Measurements from ENCODE around the gene KRTAP6-3.

The KRTAP6-3 gene

GRCh38 chr21:30592140-30592539 lies at the start of gene KRTAP6-3:
KRTAP6-3 (plus strand) TSS chr21:30592440; CDS start chr21:30592446, 6 bp downstream.
- no peak for DNase-seq

- no peak for DNase-seq
Observed at GRCh38 chr21:30552782-30553181, 39.5 kb upstream of the KRTAP6-3 start.

GRCh38 chr21:30555095-30555494 lies 37.1 kb upstream of the KRTAP6-3 start:
- DNase-seq, result no peak

- DNase-seq, result no peak
Observed at GRCh38 chr21:30561264-30561895, 30.9 kb upstream of the KRTAP6-3 start, which contains the start of gene KRTAP19-7. KRTAP19-7 (minus strand) TSS chr21:30561314; CDS start chr21:30561289, 25 bp downstream.

GRCh38 chr21:30561957-30562356 lies 30.3 kb upstream of the KRTAP6-3 start:
- no peak for DNase-seq

- DNase-seq, result no peak
Observed at GRCh38 chr21:30563072-30563471, 29.2 kb upstream of the KRTAP6-3 start.

GRCh38 chr21:30563630-30564029 lies 28.6 kb upstream of the KRTAP6-3 start:
- no peak for DNase-seq

- no peak for DNase-seq
Observed at GRCh38 chr21:30567617-30568016, 24.6 kb upstream of the KRTAP6-3 start.

GRCh38 chr21:30577766-30578165 lies 14.5 kb upstream of the KRTAP6-3 start:
- no peak for DNase-seq

GRCh38 chr21:30579346-30579745 lies 12.9 kb upstream of the KRTAP6-3 start:
- DNase-seq, result no peak

GRCh38 chr21:30580132-30580531 lies 12.1 kb upstream of the KRTAP6-3 start:
- DNase-seq, result no peak

GRCh38 chr21:30582870-30583269 lies 9.4 kb upstream of the KRTAP6-3 start:
- DNase-seq, result no peak

- DNase-seq, result no peak
Observed at GRCh38 chr21:30590297-30590696, 1.9 kb upstream of the KRTAP6-3 start, which contains the start of gene KRTAP22-2. KRTAP22-2 (minus strand) TSS chr21:30590397.

- no peak for DNase-seq
Observed at GRCh38 chr21:30598802-30599201, 6.6 kb downstream of the KRTAP6-3 start, which contains the start of gene KRTAP6-2. KRTAP6-2 (minus strand) TSS chr21:30598902; CDS start chr21:30598874, 28 bp downstream.

- no peak for DNase-seq
Observed at GRCh38 chr21:30600787-30601186, 8.5 kb downstream of the KRTAP6-3 start, which contains the start of gene KRTAP22-1. KRTAP22-1 (plus strand) TSS chr21:30601087.

- DNase-seq, result no peak
Observed at GRCh38 chr21:30605968-30606367, 13.7 kb downstream of the KRTAP6-3 start.

- DNase-seq, result no peak
Observed at GRCh38 chr21:30612132-30612531, 19.9 kb downstream of the KRTAP6-3 start.

GRCh38 chr21:30613836-30614235 lies 21.6 kb downstream of the KRTAP6-3 start, which contains the start of gene KRTAP6-1:
KRTAP6-1 (minus strand) TSS chr21:30613930; CDS start chr21:30613904, 26 bp downstream.
- DNase-seq, result no peak

- no peak for DNase-seq
Observed at GRCh38 chr21:30615199-30615598, 23.0 kb downstream of the KRTAP6-3 start.

GRCh38 chr21:30616125-30616524 lies 23.9 kb downstream of the KRTAP6-3 start, which contains the start of gene KRTAP20-1:
KRTAP20-1 (plus strand) TSS chr21:30616425; CDS start chr21:30616455, 30 bp downstream.
- DNase-seq, result no peak

GRCh38 chr21:30620080-30620479 lies 27.8 kb downstream of the KRTAP6-3 start:
- no peak for DNase-seq

GRCh38 chr21:30620522-30620921 lies 28.3 kb downstream of the KRTAP6-3 start, which contains the start of gene KRTAP20-4:
KRTAP20-4 (plus strand) TSS chr21:30620627.
- no peak for DNase-seq

GRCh38 chr21:30623362-30623761 lies 31.1 kb downstream of the KRTAP6-3 start:
- no peak for DNase-seq

- no peak for DNase-seq
Observed at GRCh38 chr21:30625449-30626165, 33.4 kb downstream of the KRTAP6-3 start.
